Measurements from ENCODE around the gene GCLC.

The GCLC gene

DNA sequence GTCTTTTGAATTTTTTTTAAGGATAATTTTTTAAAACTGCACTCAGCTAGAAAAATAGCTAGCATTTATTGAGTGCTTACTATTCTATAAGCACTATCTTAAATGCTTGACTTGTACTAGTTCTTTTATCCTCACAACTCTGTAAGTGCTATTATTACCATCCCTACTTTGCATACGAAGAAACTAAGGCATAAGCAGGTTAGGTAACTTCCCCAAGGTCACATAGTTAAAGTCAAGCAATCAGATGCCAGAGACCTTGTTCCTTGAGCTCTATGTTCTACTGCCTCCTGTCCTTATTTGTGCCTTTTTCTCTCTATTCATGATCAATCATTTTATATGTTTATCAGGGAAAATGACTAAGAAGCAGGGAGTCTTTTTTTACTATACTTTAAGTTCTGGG is 65.0 kb downstream of the GCLC start:
- Histone ChIP-seq H3K27me3 (replicated peaks in 2 of 5; ENCODE audit: control insufficient read depth in 4 of 5, insufficient read depth in 5 of 5, low read length in 4 of 5) (no peaks in the 10 kb centered on the region), H3K4me3 (ENCODE audit: control insufficient read depth in 1 of 7, extremely low read depth in 1 of 7, insufficient read depth in 4 of 7, low read depth in 2 of 7, low read length in 6 of 7) (no peak overlapping the region), H3K36me3 (ENCODE audit: control insufficient read depth in 4 of 4, insufficient read depth in 4 of 4, low read length in 3 of 4) (no peaks in the 10 kb centered on the region), H3K4me1 (ENCODE audit: control extremely low read depth in 1 of 4, control insufficient read depth in 4 of 4, insufficient read depth in 4 of 4, low read length in 3 of 4) (peaks cover 7 to 26% (median 23%) of the 10 kb centered on the region in 4 experiments), H3K9me3 (ENCODE audit: control extremely low read depth in 1 of 5, control insufficient read depth in 4 of 5, insufficient read depth in 2 of 5, low read depth in 1 of 5, low read length in 4 of 5) (no peaks in the 10 kb centered on the region), H3K27ac (ENCODE audit: insufficient read depth in 1 of 2, low read depth in 1 of 2, low read length in 2 of 2, poor library complexity in 1 of 2, severe bottlenecking in 2 of 2) (no peak overlapping the region)
- DNase-seq: no peak
- POLR2A ChIA-PET: no interaction called here
- CTCF ChIA-PET: interaction anchor here (0.9 to 1.8 kb wide), 5 partner anchors 20 to 311 kb away, joined by 3 to 6 read pairs (median 3); no protein-coding TSS in a partner anchor
- 100% methylated on average over 1 of the region's 1 CpG for WGBS (ENCODE audit: insufficient coverage)

DNA sequence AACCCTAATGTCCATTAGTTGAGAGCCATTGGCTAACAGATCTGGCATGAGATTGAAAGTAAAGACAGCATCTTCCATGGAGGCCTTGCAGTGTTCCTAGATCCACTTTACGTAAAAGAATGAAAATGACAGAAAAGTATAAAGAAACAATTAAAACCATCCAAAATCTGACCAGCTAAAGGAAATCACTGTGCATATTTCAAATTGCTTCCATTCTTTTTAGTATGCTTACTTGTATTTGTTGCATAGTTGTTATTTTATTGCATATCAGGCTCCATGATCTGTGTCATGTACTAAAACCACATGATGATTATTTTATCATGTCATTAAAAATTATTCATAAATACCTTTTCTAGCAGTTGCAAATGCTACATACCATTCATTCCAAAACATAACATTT is 67.9 kb downstream of the GCLC start:
- no peak for DNase-seq
- H3K36me3 ChIP-seq (ENCODE audit: control insufficient read depth in 4 of 4, insufficient read depth in 4 of 4, low read length in 3 of 4): no peaks in the 10 kb centered on the region
- H3K4me3 ChIP-seq (ENCODE audit: control insufficient read depth in 1 of 7, extremely low read depth in 1 of 7, insufficient read depth in 4 of 7, low read depth in 2 of 7, low read length in 6 of 7): no peak overlapping the region
- no CpG with 5 or more reads among the region's 1 CpG for WGBS (ENCODE audit: insufficient coverage)
- no peaks in the 10 kb centered on the region for H3K9me3 ChIP-seq (ENCODE audit: control extremely low read depth in 1 of 5, control insufficient read depth in 4 of 5, insufficient read depth in 2 of 5, low read depth in 1 of 5, low read length in 4 of 5)
- POLR2A ChIA-PET: no interaction called here
- H3K27ac ChIP-seq (ENCODE audit: insufficient read depth in 1 of 2, low read depth in 1 of 2, low read length in 2 of 2, poor library complexity in 1 of 2, severe bottlenecking in 2 of 2): no peak overlapping the region
- peaks cover 0 to 6% (median 2%) of the 10 kb centered on the region in 4 experiments for H3K4me1 ChIP-seq (ENCODE audit: control extremely low read depth in 1 of 4, control insufficient read depth in 4 of 4, insufficient read depth in 4 of 4, low read length in 3 of 4)
- CTCF ChIA-PET: interaction anchor here (0.6 to 1.8 kb wide), 2 partner anchors 263 to 305 kb away, joined by 3 to 6 read pairs; no protein-coding TSS in a partner anchor
- H3K27me3 ChIP-seq (replicated peaks in 2 of 5; ENCODE audit: control insufficient read depth in 4 of 5, insufficient read depth in 5 of 5, low read length in 4 of 5): peaks cover 0 to 2% (median 0%) of the 10 kb centered on the region in 5 experiments

DNA sequence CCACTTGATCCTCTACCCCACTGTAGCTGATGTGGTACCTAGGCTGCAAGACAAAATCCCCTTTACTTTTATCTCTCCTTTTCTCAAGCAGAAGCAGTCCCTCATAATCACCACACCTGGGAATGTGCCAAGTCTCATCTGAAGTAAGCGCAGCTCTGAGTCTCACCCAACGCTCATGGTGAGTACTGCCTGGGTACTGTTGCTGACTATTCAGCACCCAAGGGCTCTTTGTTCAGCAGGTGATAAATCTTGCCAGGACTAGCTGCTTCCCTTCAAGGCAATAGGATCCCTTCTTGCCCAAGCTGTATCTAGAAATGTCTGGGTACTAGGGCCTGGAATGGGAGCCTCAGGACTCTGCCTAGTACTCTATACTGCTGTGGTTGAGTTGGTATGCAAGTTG is 70.9 kb downstream of the GCLC start:
- ChIA-PET CTCF (interaction anchor here (2.5 kb wide), 1 partner anchor 11 kb away, joined by 12 read pairs; no protein-coding TSS in a partner anchor), POLR2A (no interaction called here)
- 100% methylated on average over 2 of the region's 2 CpGs for WGBS (ENCODE audit: insufficient coverage)
- no peaks in the 10 kb centered on the region for H3K9me3 ChIP-seq (ENCODE audit: control extremely low read depth in 1 of 5, control insufficient read depth in 4 of 5, insufficient read depth in 2 of 5, low read depth in 1 of 5, low read length in 4 of 5)
- no peaks in the 10 kb centered on the region for H3K36me3 ChIP-seq (ENCODE audit: control insufficient read depth in 4 of 4, insufficient read depth in 4 of 4, low read length in 3 of 4)
- peak in 1 of 3 donors; percentile 6 for DNase-seq
- H3K4me1 ChIP-seq (ENCODE audit: control extremely low read depth in 1 of 4, control insufficient read depth in 4 of 4, insufficient read depth in 4 of 4, low read length in 3 of 4): no peaks in the 10 kb centered on the region
- no peak overlapping the region for H3K4me3 ChIP-seq (ENCODE audit: control insufficient read depth in 1 of 7, extremely low read depth in 1 of 7, insufficient read depth in 4 of 7, low read depth in 2 of 7, low read length in 6 of 7)
- H3K27ac ChIP-seq (ENCODE audit: insufficient read depth in 1 of 2, low read depth in 1 of 2, low read length in 2 of 2, poor library complexity in 1 of 2, severe bottlenecking in 2 of 2): no peak overlapping the region
- H3K27me3 ChIP-seq (replicated peaks in 2 of 5; ENCODE audit: control insufficient read depth in 4 of 5, insufficient read depth in 5 of 5, low read length in 4 of 5): peaks cover 0 to 2% (median 0%) of the 10 kb centered on the region in 5 experiments

DNA sequence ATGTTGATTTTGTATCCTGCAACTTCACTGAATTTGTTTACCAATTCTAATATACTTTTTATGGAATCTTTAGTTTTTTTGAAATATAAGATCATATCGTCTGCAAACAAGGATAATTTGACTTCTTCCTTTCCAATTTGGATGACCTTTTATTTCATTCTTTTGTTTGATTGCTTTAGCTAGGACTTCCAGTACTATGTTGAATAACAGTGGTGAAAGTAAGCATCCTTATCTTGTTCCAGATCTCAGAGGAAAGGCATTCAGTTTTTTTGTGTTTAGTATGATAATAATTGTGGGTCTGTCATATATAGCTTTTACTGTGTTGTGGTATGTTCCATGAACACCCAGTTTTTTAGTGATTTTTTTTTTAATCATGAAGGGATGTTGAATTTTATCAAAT is 75.7 kb downstream of the GCLC start:
- no CpG with 5 or more reads among the region's 1 CpG for WGBS (ENCODE audit: insufficient coverage)
- Histone ChIP-seq H3K36me3 (ENCODE audit: control insufficient read depth in 4 of 4, insufficient read depth in 4 of 4, low read length in 3 of 4) (no peaks in the 10 kb centered on the region), H3K27me3 (replicated peaks in 2 of 5; ENCODE audit: control insufficient read depth in 4 of 5, insufficient read depth in 5 of 5, low read length in 4 of 5) (peaks cover 0 to 2% (median 0%) of the 10 kb centered on the region in 5 experiments), H3K27ac (ENCODE audit: insufficient read depth in 1 of 2, low read depth in 1 of 2, low read length in 2 of 2, poor library complexity in 1 of 2, severe bottlenecking in 2 of 2) (no peak overlapping the region), H3K9me3 (ENCODE audit: control extremely low read depth in 1 of 5, control insufficient read depth in 4 of 5, insufficient read depth in 2 of 5, low read depth in 1 of 5, low read length in 4 of 5) (no peaks in the 10 kb centered on the region), H3K4me3 (ENCODE audit: control insufficient read depth in 1 of 7, extremely low read depth in 1 of 7, insufficient read depth in 4 of 7, low read depth in 2 of 7, low read length in 6 of 7) (no peak overlapping the region), H3K4me1 (ENCODE audit: control extremely low read depth in 1 of 4, control insufficient read depth in 4 of 4, insufficient read depth in 4 of 4, low read length in 3 of 4) (peaks cover 0 to 2% (median 0%) of the 10 kb centered on the region in 4 experiments)
- no peak for DNase-seq
- CTCF ChIA-PET: interaction anchor here (0.6 kb wide), 1 partner anchor 502 kb away, joined by 3 read pairs; no protein-coding TSS in a partner anchor
- POLR2A ChIA-PET: no interaction called here

DNA sequence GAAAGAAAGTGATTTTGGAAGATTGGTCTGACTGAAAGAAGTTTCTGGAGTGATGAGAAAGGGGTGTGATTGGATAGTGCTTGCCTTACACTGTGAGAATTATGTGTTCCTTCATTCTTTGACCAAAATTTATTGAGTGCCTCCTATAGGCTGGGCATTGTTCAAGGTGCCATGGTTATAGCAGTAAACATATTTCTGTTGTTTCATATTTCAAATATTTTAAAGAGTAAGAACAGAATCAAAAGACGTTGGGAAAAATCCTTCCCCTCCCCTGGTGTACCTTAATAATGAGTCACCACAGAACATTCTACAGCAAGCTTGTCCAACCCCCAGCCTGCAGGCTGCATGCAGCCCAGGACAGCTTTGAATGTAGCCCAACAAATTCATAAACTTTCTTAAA is 78.6 kb downstream of the GCLC start:
- POLR2A ChIA-PET: no interaction called here

DNA sequence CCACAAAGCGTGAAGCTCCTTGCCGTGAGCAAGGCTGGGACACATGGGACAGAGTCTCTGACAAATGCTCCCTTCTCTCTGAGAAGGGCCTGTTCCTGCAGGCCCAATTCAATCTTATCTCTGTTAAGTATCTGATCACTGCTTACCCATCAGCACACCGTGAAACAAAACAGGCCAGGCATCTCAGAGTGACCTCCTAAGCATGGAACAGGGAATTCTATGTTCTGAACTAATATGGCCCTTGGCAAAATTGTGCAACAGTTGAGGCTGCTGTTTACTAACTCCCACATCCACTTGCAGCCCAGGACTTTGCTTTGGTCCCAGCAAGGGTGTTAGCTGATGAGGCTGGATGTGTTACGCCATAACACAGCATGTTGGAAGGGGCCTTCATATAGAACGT is 79.2 kb downstream of the GCLC start:
- WGBS (ENCODE audit: insufficient coverage): 100% methylated on average over 5 of the region's 5 CpGs
- Histone ChIP-seq H3K36me3 (ENCODE audit: control insufficient read depth in 4 of 4, insufficient read depth in 4 of 4, low read length in 3 of 4) (no peaks in the 10 kb centered on the region), H3K27ac (ENCODE audit: insufficient read depth in 1 of 2, low read depth in 1 of 2, low read length in 2 of 2, poor library complexity in 1 of 2, severe bottlenecking in 2 of 2) (no peak overlapping the region), H3K9me3 (ENCODE audit: control extremely low read depth in 1 of 5, control insufficient read depth in 4 of 5, insufficient read depth in 2 of 5, low read depth in 1 of 5, low read length in 4 of 5) (no peaks in the 10 kb centered on the region), H3K27me3 (replicated peaks in 2 of 5; ENCODE audit: control insufficient read depth in 4 of 5, insufficient read depth in 5 of 5, low read length in 4 of 5) (no peaks in the 10 kb centered on the region), H3K4me3 (ENCODE audit: control insufficient read depth in 1 of 7, extremely low read depth in 1 of 7, insufficient read depth in 4 of 7, low read depth in 2 of 7, low read length in 6 of 7) (no peak overlapping the region), H3K4me1 (ENCODE audit: control extremely low read depth in 1 of 4, control insufficient read depth in 4 of 4, insufficient read depth in 4 of 4, low read length in 3 of 4) (peaks cover 0 to 2% (median 1%) of the 10 kb centered on the region in 4 experiments)
- ChIA-PET CTCF (interaction anchor here (1.5 kb wide), 1 partner anchor 176 kb away, joined by 3 read pairs; no protein-coding TSS in a partner anchor), POLR2A (no interaction called here)
- DNase-seq: no peak

More for the DNA sequence above, 78.6 kb downstream of the GCLC start:
- CTCF ChIA-PET: interaction anchor here (0.9 kb wide), 1 partner anchor 18 kb away, joined by 3 read pairs; no protein-coding TSS in a partner anchor
- Histone ChIP-seq H3K27ac (ENCODE audit: insufficient read depth in 1 of 2, low read depth in 1 of 2, low read length in 2 of 2, poor library complexity in 1 of 2, severe bottlenecking in 2 of 2) (no peak overlapping the region), H3K27me3 (replicated peaks in 2 of 5; ENCODE audit: control insufficient read depth in 4 of 5, insufficient read depth in 5 of 5, low read length in 4 of 5) (no peaks in the 10 kb centered on the region), H3K9me3 (ENCODE audit: control extremely low read depth in 1 of 5, control insufficient read depth in 4 of 5, insufficient read depth in 2 of 5, low read depth in 1 of 5, low read length in 4 of 5) (no peaks in the 10 kb centered on the region), H3K4me3 (ENCODE audit: control insufficient read depth in 1 of 7, extremely low read depth in 1 of 7, insufficient read depth in 4 of 7, low read depth in 2 of 7, low read length in 6 of 7) (no peak overlapping the region), H3K4me1 (ENCODE audit: control extremely low read depth in 1 of 4, control insufficient read depth in 4 of 4, insufficient read depth in 4 of 4, low read length in 3 of 4) (peaks cover 0 to 2% (median 1%) of the 10 kb centered on the region in 4 experiments), H3K36me3 (ENCODE audit: control insufficient read depth in 4 of 4, insufficient read depth in 4 of 4, low read length in 3 of 4) (no peaks in the 10 kb centered on the region)
- no CpG with 5 or more reads among the region's 1 CpG for WGBS (ENCODE audit: insufficient coverage)
- DNase-seq: no peak

DNA sequence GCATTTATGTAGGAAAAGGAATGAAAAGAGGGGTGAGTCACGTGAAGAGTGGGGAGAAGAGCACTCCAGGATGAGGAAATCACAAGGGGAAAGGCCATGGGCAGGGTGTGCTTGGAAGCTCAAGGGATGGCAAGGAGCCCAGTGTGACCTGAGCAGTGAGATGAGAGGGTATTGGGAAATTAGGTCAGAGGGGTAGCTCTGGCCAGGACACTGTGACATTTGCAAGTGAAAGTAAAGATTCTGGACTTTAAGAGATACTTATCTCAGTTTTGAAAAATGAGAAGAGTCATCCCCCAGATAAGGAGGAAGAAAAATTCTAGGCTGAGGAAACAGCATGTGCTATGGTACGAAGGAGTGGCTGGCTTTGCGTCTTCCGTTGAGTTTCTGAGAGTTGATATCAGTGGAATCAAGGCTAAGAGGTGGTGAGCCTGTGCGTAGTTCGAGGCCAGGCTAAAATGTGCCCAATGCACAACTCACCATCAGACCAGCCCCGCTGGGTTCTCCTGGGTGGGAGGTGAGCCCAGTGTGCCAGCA is 79.9 kb downstream of the GCLC start:
- no peaks in the 10 kb centered on the region for H3K9me3 ChIP-seq (ENCODE audit: control extremely low read depth in 1 of 5, control insufficient read depth in 4 of 5, insufficient read depth in 2 of 5, low read depth in 1 of 5, low read length in 4 of 5)
- H3K36me3 ChIP-seq (ENCODE audit: control insufficient read depth in 4 of 4, insufficient read depth in 4 of 4, low read length in 3 of 4): no peaks in the 10 kb centered on the region
- ChIA-PET CTCF (interaction anchor here (1.5 kb wide), 1 partner anchor 175 kb away, joined by 3 read pairs; no protein-coding TSS in a partner anchor), POLR2A (no interaction called here)
- no peak overlapping the region for H3K4me3 ChIP-seq (ENCODE audit: control insufficient read depth in 1 of 7, extremely low read depth in 1 of 7, insufficient read depth in 4 of 7, low read depth in 2 of 7, low read length in 6 of 7)
- H3K27ac ChIP-seq (ENCODE audit: insufficient read depth in 1 of 2, low read depth in 1 of 2, low read length in 2 of 2, poor library complexity in 1 of 2, severe bottlenecking in 2 of 2): no peak overlapping the region
- 86% methylated on average over 5 of the region's 7 CpGs for WGBS (ENCODE audit: insufficient coverage)
- no peak for DNase-seq
- H3K27me3 ChIP-seq (replicated peaks in 2 of 5; ENCODE audit: control insufficient read depth in 4 of 5, insufficient read depth in 5 of 5, low read length in 4 of 5): no peaks in the 10 kb centered on the region
- H3K4me1 ChIP-seq (ENCODE audit: control extremely low read depth in 1 of 4, control insufficient read depth in 4 of 4, insufficient read depth in 4 of 4, low read length in 3 of 4): peaks cover 0 to 2% (median 1%) of the 10 kb centered on the region in 4 experiments

Data from common myeloid progenitor, CD34-positive (primary cell).